Aorta (tissue), 5 donors: Measurements from ENCODE around the gene GMPPB. TPM values are rescaled to one million over a fixed set of nuclear protein-coding genes. Genes with fewer than 3 reads are reported as not detected.

ENCODE experiments used
- ATAC-seq: fragments of 200-7000 bp; cut with Tn5 transposase; one replicate; pipeline ENCODE4 v1.9.1; 2022; ENCODE audit warnings: moderate library complexity; ENCODE audit not compliant: low FRiP score
- DNase-seq, 2 donors: peaks; one replicate each; pipeline ENCODE4 v3.0.0-alpha.2; 2020
- H3K27ac ChIP-seq, 2 donors: one replicate each; pipeline ENCODE4 v1.5.1; 2013; ENCODE audit warnings: low read length in 2 of 2, mild to moderate bottlenecking in 2 of 2, moderate library complexity in 2 of 2, control low read depth in 1 of 2, inconsistent platforms in 1 of 2, low read depth in 1 of 2
- H3K27me3 ChIP-seq, 2 donors: one replicate each; pipeline ENCODE4 v1.6.1; 2013; ENCODE audit warnings: control low read depth in 1 of 2, low read length in 1 of 2, mild to moderate bottlenecking in 1 of 2, moderate library complexity in 1 of 2; ENCODE audit not compliant: insufficient read depth in 2 of 2, control insufficient read depth in 1 of 2
- H3K36me3 ChIP-seq, 2 donors: one replicate each; pipeline ENCODE4 v1.6.1; 2013; ENCODE audit warnings: control low read depth in 1 of 2, low read length in 1 of 2, mild to moderate bottlenecking in 1 of 2; ENCODE audit not compliant: insufficient read depth in 2 of 2, control insufficient read depth in 1 of 2
- H3K4me1 ChIP-seq, 2 donors: one replicate each; pipeline ENCODE4 v1.6.1; 2013; ENCODE audit warnings: low read length in 2 of 2, control low read depth in 1 of 2, mild to moderate bottlenecking in 1 of 2, moderate library complexity in 1 of 2; ENCODE audit not compliant: insufficient read depth in 2 of 2, control insufficient read depth in 1 of 2
- H3K4me3 ChIP-seq, 2 donors: one replicate each; pipeline ENCODE4 v1.5.1; 2013; ENCODE audit warnings: low read length in 2 of 2, control low read depth in 1 of 2, mild to moderate bottlenecking in 1 of 2
- H3K9me3 ChIP-seq: one replicate; pipeline ENCODE4 v1.6.1; 2013; ENCODE audit warnings: mild to moderate bottlenecking, low read length; ENCODE audit not compliant: control insufficient read depth
- WGBS, 2 donors: extraction: QIAGEN DNeasy Blood & Tissue Kit; methylation state at CpG; one replicate each; pipeline ENCODE4 v1.1.7; 2013; 5-methylcytosine and 5-hydroxymethylcytosine counted together
- intact Hi-C, 2 donors: fragments of 100-400 bp; cut with DNase I; formaldehyde crosslinking; loops; one replicate each; pipeline versions ENCODE4 v1.14.2 to v1.15.0; 2022
- polyA plus RNA-seq, 2 donors: library from polyadenylated mRNA; stranded (reverse); fragments of 200-250 nt; gene quantifications; one replicate each; pipeline ENCODE4 v1.2.3, GENCODE V29; 2013
- total RNA-seq, 2 donors: library from RNA; stranded (reverse); fragmentation: NEBNext Ultra II Directional; extraction: Animal tissue kit (Norgen Biotek cat#: 25700); gene quantifications; one replicate each; pipeline ENCODE4 v1.2.1, GENCODE V29; 2021
- donor health status: healthy with polysubstance abuse.
- donor health status: Bipolar disorder and iron deficiency.
- donor health status: DM: no; HTN: no; CAD: no.
- donor health status: DM: no; HTN: no; CAD: no.
- donor health status: DM: yes; HTN: yes; CAD: no.

The GMPPB gene
- total and polyA plus RNA-seq, 4 donors = 13.4 to 39.6 (median 26.9) TPM

- intact Hi-C loops = no loop called here
- DNase-seq = peak in 1 of 2 donors; percentile 61
- H3K4me1 ChIP-seq = no peaks in the 10 kb centered on the region
- H3K4me3 ChIP-seq = no peak overlapping the region
- no peaks in the 10 kb centered on the region for H3K9me3 ChIP-seq
- no peaks in the 10 kb centered on the region for H3K36me3 ChIP-seq
- H3K27me3 ChIP-seq = no peaks in the 10 kb centered on the region
- ATAC-seq = no peak
- no peak overlapping the region for H3K27ac ChIP-seq
- 64 to 69% methylated on average over 7 of the region's 7 CpGs for WGBS, 2 donors
Measured at GRCh38 chr3:49712631-49713317, 11.0 kb downstream of the GMPPB start.

DNA sequence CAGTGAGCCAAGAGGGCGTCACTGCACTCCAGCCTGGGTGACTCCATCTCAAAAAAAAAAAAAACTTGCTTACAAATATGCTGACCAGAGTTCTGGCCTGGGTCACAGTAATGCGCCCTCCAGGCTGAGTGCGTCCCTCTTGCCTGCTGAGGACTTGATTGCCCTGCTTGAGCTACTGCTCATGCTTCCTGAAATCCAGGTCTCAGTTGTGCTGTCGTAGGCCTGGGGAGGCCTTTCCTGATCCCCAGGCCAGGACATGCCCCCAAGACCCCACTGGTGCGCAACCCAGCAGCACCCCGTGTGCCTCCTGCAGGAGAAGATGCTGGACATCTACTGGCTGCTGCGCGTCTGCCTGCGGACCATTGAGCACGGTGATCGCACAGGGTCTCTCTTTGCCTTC lies 11.6 kb downstream of the GMPPB start:
- Histone ChIP-seq H3K36me3 (no peaks in the 10 kb centered on the region), H3K4me3 (no peak overlapping the region), H3K27ac (no peak overlapping the region), H3K4me1 (no peaks in the 10 kb centered on the region), H3K9me3 (no peaks in the 10 kb centered on the region), H3K27me3 (no peaks in the 10 kb centered on the region)
- intact Hi-C loops = no loop called here
- DNase-seq = peak in 1 of 2 donors; percentile 21
- ATAC-seq = no peak
- WGBS, 2 donors = 94 to 95% methylated on average over 11 of the region's 11 CpGs

DNA sequence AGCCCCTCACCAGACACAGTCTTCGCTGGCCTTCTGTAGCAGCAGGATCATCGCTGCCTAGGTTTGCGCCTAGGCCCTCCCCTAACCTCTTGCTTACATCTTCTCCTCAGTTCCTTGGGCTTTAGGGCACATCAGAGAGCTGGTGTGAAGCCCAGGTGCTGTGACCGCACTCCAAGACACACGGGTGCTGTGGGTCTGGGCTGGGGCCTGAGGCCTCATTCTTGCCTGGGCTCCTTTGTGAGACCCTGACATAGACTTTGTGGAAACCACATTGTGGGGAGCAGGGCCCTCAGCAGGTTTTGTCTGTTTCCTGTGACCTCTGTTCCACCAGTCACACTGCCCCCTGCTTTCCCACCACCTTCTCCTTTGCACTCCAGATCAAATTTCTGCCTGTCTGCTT lies 12.3 kb downstream of the GMPPB start:
- intact Hi-C loops = no loop called here
- Histone ChIP-seq H3K4me3 (no peak overlapping the region), H3K27me3 (no peaks in the 10 kb centered on the region), H3K9me3 (no peaks in the 10 kb centered on the region), H3K36me3 (no peaks in the 10 kb centered on the region), H3K27ac (no peak overlapping the region), H3K4me1 (no peaks in the 10 kb centered on the region)
- ATAC-seq (no peak), DNase-seq (no peak)
- 87 to 91% methylated on average over 5 of the region's 5 CpGs for WGBS, 2 donors

DNA sequence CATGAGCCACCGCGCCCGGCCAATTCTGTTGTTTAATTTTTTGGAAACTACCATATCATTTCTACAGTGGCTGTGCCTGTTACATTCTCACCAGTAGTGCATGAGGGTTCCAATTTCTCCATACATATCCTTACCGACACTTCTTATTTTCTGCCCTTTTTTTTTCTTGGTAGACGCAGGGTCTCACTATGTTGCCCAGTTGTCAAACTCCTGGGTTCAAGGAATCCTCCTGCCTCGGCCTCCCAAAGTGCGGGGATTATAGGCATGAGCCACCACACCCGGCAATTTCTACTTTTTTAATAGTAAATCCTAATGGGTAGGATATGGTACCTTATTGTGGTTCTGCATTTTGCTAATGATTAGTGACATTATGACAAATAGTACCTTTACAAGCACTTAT lies 13.9 kb downstream of the GMPPB start:
- WGBS, 2 donors = 93 to 96% methylated on average over 8 of the region's 8 CpGs
- H3K9me3 ChIP-seq = no peaks in the 10 kb centered on the region
- H3K27me3 ChIP-seq = no peaks in the 10 kb centered on the region
- intact Hi-C loops = loop anchor here in 1 of 2 donors (10.0 kb wide), 1 partner anchor 125 kb away; no protein-coding TSS in a partner anchor
- H3K27ac ChIP-seq = no peak overlapping the region
- no peaks in the 10 kb centered on the region for H3K4me1 ChIP-seq
- H3K4me3 ChIP-seq = no peak overlapping the region
- no peak for ATAC-seq
- peaks cover 0 to 5% of the 10 kb centered on the region in 2 donors for H3K36me3 ChIP-seq
- DNase-seq = no peak

DNA sequence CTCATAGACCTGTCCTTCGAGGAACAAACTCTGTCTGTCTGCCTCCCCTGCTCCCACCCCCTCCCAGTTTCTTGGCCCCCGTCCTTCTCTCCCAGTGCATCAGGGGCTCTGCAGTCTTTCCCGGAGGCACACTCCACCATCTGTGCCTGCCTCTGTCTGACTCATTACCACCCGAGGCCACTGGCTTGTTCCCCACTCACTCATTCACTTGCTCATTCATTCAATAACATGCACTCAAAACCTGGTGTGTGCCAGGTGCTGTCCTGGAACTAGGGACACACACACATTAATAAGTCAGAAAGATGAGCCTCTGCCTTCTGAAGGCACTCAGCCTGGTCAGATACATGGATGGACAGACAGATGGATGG lies 16.7 kb downstream of the GMPPB start:
- ATAC-seq (no peak), DNase-seq (no peak)
- Histone ChIP-seq H3K27ac (no peak overlapping the region), H3K36me3 (peaks cover 0 to 5% of the 10 kb centered on the region in 2 donors), H3K9me3 (no peaks in the 10 kb centered on the region), H3K4me3 (no peak overlapping the region), H3K27me3 (no peaks in the 10 kb centered on the region), H3K4me1 (no peaks in the 10 kb centered on the region)
- intact Hi-C loops = loop anchor here in 1 of 2 donors (10.0 kb wide), 1 partner anchor 128 kb away; no protein-coding TSS in a partner anchor
- 59 to 63% methylated on average over 4 of the region's 4 CpGs for WGBS, 2 donors

GRCh38 chr3:49706456-49707112 lies 17.2 kb downstream of the GMPPB start:
- Histone ChIP-seq H3K27ac (no peak overlapping the region), H3K4me1 (no peaks in the 10 kb centered on the region), H3K36me3 (peaks cover 0 to 5% of the 10 kb centered on the region in 2 donors), H3K9me3 (no peaks in the 10 kb centered on the region), H3K27me3 (no peaks in the 10 kb centered on the region), H3K4me3 (no peak overlapping the region)
- 85 to 86% methylated on average over 9 of the region's 9 CpGs for WGBS, 2 donors
- DNase-seq (no peak), ATAC-seq (no peak)
- intact Hi-C loops = loop anchor here in 1 of 2 donors (10.0 kb wide), 1 partner anchor 128 kb away; no protein-coding TSS in a partner anchor

DNA sequence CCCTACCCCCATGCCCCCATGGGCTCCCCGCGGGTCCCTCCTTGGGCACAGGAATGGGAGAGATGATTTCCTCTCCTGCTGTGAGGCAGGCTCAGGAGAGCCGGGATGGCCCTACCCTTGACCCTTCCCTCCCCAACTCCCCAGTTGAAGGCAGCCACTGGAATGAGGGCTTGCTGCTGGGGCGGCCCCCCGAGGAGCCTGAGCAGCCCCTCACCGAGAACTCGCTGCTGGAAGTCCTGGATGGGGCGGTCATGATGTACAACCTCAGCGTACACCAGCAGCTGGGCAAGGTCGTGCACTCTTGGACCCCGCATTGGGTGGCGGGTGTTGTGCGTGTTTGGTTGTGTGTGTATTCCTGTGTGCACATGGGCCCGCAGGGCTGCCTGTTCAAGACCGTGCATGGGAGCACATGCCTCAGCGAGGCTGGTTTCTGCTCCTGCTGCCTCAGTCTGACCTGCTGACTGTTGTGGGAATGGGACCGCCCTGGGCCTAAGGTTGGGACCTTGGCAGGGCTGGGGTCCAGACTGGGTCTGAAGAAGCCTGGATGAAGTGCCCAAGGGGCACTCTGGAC lies 18.3 kb downstream of the GMPPB start:
- intact Hi-C loops = loop anchor here in 1 of 2 donors (10.0 kb wide), 1 partner anchor 129 kb away; no protein-coding TSS in a partner anchor
- Histone ChIP-seq H3K4me3 (no peak overlapping the region), H3K36me3 (peaks cover 0 to 5% of the 10 kb centered on the region in 2 donors), H3K4me1 (no peaks in the 10 kb centered on the region), H3K27me3 (no peaks in the 10 kb centered on the region), H3K27ac (no peak overlapping the region), H3K9me3 (no peaks in the 10 kb centered on the region)
- no peak for ATAC-seq
- WGBS, 2 donors = 93% methylated on average over 17 of the region's 17 CpGs
- no peak for DNase-seq

DNA sequence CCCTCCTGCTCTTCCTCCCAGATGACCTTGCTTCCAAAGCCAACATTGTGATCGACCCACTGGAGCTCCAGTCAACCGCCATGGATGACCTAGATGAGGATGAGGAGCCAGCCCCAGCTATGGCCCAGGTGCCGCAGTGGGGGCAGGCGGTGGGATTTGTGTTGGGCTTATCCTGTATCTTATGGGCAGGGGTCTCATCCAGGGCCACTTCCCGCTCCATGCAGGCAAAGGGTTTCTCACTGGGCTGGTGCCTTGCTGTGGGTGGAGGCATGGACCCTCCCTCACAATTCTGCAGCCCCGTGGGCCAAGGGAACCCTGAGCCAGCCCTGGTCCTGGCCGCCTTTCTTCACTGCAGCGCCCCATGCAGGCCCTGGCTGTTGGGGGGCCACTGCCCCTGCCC lies 19.1 kb downstream of the GMPPB start:
- 93 to 94% methylated on average over 8 of the region's 8 CpGs for WGBS, 2 donors
- DNase-seq (no peak), ATAC-seq (no peak)
- no peak overlapping the region for H3K27ac ChIP-seq
- H3K4me1 ChIP-seq = no peaks in the 10 kb centered on the region
- no peaks in the 10 kb centered on the region for H3K27me3 ChIP-seq
- H3K9me3 ChIP-seq = no peaks in the 10 kb centered on the region
- H3K36me3 ChIP-seq = peaks cover 0 to 5% of the 10 kb centered on the region in 2 donors
- H3K4me3 ChIP-seq = no peak overlapping the region
- intact Hi-C loops = loop anchor here (5.0 to 10.0 kb wide), 2 partner anchors 130 to 133 kb away; no protein-coding TSS in a partner anchor
